ENCODE data around the gene WDR12. TPM values are rescaled to one million over a fixed set of nuclear protein-coding genes. Genes with fewer than 3 reads are reported as not detected.

Gene WDR12
- total and polyA plus RNA-seq, 2 of the 13 experiments (the other 11 are each of a cell fraction or from before 2014, with no cell fraction given), result 94.4 to 216 TPM

GRCh38 chr2:202911512-202912341, at the start of gene WDR12, which contains the start of gene CARF (continued):
- TF ChIP-seq, protein P1, sequence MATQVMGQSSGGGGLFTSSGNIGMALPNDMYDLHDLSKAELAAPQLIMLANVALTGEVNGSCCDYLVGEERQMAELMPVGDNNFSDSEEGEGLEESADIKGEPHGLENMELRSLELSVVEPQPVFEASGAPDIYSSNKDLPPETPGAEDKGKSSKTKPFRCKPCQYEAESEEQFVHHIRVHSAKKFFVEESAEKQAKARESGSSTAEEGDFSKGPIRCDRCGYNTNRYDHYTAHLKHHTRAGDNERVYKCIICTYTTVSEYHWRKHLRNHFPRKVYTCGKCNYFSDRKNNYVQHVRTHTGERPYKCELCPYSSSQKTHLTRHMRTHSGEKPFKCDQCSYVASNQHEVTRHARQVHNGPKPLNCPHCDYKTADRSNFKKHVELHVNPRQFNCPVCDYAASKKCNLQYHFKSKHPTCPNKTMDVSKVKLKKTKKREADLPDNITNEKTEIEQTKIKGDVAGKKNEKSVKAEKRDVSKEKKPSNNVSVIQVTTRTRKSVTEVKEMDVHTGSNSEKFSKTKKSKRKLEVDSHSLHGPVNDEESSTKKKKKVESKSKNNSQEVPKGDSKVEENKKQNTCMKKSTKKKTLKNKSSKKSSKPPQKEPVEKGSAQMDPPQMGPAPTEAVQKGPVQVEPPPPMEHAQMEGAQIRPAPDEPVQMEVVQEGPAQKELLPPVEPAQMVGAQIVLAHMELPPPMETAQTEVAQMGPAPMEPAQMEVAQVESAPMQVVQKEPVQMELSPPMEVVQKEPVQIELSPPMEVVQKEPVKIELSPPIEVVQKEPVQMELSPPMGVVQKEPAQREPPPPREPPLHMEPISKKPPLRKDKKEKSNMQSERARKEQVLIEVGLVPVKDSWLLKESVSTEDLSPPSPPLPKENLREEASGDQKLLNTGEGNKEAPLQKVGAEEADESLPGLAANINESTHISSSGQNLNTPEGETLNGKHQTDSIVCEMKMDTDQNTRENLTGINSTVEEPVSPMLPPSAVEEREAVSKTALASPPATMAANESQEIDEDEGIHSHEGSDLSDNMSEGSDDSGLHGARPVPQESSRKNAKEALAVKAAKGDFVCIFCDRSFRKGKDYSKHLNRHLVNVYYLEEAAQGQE (IDR thresholded peaks at IDR 0.05; ENCODE audit: borderline replicate concordance in 1 of 2, low read depth in 1 of 2, low read length in 2 of 2), result no peak; a peak in 1 of 4 replicates
- TF ChIP-seq GATA4 (IDR thresholded peaks at IDR 0.05; ENCODE audit: borderline replicate concordance, low read depth) (0 out of 2 replicates have a peak, but pooled peaks have one; percentile 70), ZBTB46 (CRISPR knock-in tag; IDR thresholded peaks at IDR 0.05; ENCODE audit: borderline replicate concordance) (no peak), ATM (IDR thresholded peaks at IDR 0.05; ENCODE audit: borderline replicate concordance) (no peak), BHLHE40 (IDR thresholded peaks at IDR 0.05; ENCODE audit: low read length) (no peak), MXD1 (CRISPR knock-in tag; IDR thresholded peaks at IDR 0.05) (peak; percentile 79; the same call in 1 of the 2 replicates), MXD4 (CRISPR knock-in tag; IDR thresholded peaks at IDR 0.05) (peak; percentile 96), ZNF567 (CRISPR knock-in tag; IDR thresholded peaks at IDR 0.05; ENCODE audit: borderline replicate concordance) (0 out of 2 replicates have a peak, but pooled peaks have one; percentile 58), AGO2 (optimal IDR thresholded peaks at IDR 0.05; ENCODE audit: low read depth, low read length) (no peak), GATAD2A (CRISPR knock-in tag; IDR thresholded peaks at IDR 0.05) (no peak; the same call in 1 of the 2 replicates), ZNF547 (CRISPR knock-in tag; IDR thresholded peaks at IDR 0.05) (peak; percentile 87; the same call in 1 of the 2 replicates), CEBPB (IDR thresholded peaks at IDR 0.05; ENCODE audit: borderline replicate concordance, low read depth, low read length) (no peak), HOXA7 (CRISPR knock-in tag; IDR thresholded peaks at IDR 0.05) (no peak), SALL2 (CRISPR knock-in tag; IDR thresholded peaks at IDR 0.05) (no peak), ZNF510 (CRISPR knock-in tag; IDR thresholded peaks at IDR 0.05; ENCODE audit: low read depth) (0 out of 2 replicates have a peak, but pooled peaks have one; percentile 20)
- TF ChIP-seq, protein P2, sequence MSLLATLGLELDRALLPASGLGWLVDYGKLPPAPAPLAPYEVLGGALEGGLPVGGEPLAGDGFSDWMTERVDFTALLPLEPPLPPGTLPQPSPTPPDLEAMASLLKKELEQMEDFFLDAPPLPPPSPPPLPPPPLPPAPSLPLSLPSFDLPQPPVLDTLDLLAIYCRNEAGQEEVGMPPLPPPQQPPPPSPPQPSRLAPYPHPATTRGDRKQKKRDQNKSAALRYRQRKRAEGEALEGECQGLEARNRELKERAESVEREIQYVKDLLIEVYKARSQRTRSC (CRISPR knock-in tag; IDR thresholded peaks at IDR 0.05; ENCODE audit: low read depth), result 0 out of 2 replicates have a peak, but pooled peaks have one; percentile 20
- TF ChIP-seq, protein P3, sequence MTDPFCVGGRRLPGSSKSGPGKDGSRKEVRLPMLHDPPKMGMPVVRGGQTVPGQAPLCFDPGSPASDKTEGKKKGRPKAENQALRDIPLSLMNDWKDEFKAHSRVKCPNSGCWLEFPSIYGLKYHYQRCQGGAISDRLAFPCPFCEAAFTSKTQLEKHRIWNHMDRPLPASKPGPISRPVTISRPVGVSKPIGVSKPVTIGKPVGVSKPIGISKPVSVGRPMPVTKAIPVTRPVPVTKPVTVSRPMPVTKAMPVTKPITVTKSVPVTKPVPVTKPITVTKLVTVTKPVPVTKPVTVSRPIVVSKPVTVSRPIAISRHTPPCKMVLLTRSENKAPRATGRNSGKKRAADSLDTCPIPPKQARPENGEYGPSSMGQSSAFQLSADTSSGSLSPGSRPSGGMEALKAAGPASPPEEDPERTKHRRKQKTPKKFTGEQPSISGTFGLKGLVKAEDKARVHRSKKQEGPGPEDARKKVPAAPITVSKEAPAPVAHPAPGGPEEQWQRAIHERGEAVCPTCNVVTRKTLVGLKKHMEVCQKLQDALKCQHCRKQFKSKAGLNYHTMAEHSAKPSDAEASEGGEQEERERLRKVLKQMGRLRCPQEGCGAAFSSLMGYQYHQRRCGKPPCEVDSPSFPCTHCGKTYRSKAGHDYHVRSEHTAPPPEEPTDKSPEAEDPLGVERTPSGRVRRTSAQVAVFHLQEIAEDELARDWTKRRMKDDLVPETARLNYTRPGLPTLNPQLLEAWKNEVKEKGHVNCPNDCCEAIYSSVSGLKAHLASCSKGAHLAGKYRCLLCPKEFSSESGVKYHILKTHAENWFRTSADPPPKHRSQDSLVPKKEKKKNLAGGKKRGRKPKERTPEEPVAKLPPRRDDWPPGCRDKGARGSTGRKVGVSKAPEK (CRISPR knock-in tag; IDR thresholded peaks at IDR 0.05; ENCODE audit: borderline replicate concordance), result no peak
- TF ChIP-seq, protein P4, sequence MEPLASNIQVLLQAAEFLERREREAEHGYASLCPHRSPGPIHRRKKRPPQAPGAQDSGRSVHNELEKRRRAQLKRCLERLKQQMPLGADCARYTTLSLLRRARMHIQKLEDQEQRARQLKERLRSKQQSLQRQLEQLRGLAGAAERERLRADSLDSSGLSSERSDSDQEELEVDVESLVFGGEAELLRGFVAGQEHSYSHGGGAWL (CRISPR knock-in tag; IDR thresholded peaks at IDR 0.05), result peak; percentile 51; the same call in 1 of the 2 replicates
